HG03097 (cell line): ENCODE measurements around the gene CFI.
"Not testable (repeated sequence)": the region's sequence is repeated elsewhere in the genome, so short reads cannot be mapped to it uniquely, and the experiment has no call there.

Experiments used
- ATAC-seq: cut with Tn5 transposase; IDR thresholded peaks from one replicate; pipeline ENCODE4 v1.9.1; 2021; ENCODE audit not compliant: unreplicated experiment, low FRiP score

The CFI gene

DNA sequence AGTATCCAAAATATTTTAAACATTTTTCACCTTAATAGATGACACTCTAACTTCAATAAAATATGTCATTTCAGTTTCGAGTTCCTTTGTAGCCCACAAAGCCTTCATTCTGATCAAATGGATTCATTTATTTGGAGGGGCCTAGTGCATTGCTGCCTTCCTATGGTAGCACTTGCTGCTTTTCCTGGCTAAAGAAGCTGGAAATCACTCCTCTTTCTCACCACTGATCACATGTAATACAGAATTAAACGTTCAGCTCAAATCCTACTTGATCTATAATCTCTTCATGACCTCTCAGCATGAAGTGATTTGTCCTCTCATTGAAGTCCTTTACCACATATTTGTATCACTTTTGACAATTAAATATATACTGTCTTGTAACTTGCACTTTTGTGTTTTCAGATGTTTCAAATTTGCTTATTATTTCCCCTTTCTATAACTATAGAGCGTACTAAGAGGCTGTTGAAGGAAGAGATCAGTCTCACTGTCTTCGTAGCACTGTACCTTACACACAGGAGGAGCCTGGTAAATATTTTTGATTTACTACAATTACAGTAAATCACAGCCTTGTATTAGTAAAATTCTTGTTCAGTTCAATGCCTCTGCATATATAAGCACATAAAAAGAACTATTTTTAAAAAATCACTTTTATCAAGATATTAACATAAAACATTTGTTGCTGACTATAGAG, 555 bp downstream of the CFI start:
- no peak for ATAC-seq

GRCh38 chr4:109798866-109799265, 2.9 kb downstream of the CFI start:
- no peak for ATAC-seq

- no peak for ATAC-seq
These were observed 6.7 kb downstream of the CFI start for GRCh38 chr4:109795059-109795458.

DNA sequence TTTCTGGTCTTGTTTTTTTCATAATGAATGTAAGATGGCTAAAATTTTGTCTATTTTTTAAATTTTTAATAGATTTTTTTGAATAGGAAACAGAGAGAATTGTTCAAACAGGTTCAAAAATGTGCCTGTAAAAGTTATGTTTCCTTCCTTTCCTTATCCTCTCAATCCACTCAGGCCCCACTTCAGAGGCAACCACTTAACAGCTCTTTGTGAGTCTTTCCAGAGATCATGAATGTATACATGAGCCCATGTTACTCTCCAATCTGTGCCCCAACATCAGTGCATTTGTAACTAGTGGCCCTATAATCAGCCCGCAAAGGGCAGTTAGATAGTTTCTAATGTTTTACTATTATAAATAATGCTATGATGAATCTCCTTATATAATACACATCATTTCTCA, 14.0 kb downstream of the CFI start:
- no peak for ATAC-seq

DNA sequence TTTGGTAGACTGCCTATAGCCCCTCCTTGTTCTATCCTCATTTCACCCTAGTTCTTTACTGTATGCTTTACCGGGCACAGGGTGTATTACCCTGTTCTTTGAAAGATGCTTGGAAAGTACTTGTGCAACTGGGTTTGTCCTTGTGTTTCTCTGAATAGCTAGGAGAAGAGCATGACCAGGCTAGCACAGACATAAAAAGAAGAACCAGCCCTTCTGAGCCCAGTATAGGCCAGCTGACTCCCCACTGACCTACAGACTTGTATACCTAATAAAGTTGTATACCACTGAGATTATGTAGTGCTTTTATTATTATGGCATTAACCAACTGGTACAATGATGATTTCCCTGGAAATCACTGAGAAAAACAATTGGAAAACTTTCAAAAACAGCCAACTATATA, 15.0 kb downstream of the CFI start:
- ATAC-seq, result no peak

DNA sequence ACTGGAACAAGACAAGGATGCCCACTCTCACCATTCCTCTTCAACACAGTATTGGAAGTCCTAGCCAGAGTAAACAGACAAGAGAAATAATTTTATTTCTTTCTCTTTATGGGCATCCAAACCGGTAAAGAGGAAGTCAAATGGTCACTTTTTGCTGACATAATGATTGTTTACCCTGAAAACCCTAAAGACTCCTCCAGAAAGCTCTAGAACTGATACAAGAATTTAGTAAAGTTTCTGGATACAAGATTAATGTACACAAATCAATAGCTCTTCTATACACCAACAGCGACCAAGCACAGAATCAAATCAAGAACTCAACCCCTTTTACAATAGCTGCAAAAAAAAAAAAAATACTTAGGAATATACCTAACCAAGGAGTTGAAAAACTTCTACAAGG, 19.7 kb downstream of the CFI start:
- ATAC-seq, result not testable (repeated sequence)

- ATAC-seq, result no peak
These were observed 36.9 kb downstream of the CFI start for GRCh38 chr4:109764789-109765402.

DNA sequence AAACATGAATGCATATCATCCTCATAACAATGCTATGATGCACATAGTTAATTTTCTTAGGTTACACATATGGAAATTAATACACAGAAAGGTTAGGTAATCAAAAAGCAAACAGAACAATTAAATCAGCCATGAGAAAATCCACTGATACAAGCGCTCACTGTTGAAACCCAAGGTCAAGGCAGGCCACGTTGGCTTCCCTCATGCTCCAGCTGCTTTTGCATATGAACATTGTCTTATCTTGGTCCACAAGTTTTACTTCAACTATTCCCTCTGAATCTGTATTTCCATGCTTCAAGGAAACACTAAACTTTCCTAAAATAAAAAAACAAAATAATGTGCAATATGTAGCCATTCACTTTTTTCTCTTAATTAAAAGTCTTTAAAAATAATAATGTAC, 37.4 kb downstream of the CFI start:
- ATAC-seq, result no peak

GRCh38 chr4:109760682-109761081, 41.1 kb downstream of the CFI start:
- no peak for ATAC-seq

- no peak for ATAC-seq
These were observed 46.1 kb downstream of the CFI start for GRCh38 chr4:109755656-109756055.

DNA sequence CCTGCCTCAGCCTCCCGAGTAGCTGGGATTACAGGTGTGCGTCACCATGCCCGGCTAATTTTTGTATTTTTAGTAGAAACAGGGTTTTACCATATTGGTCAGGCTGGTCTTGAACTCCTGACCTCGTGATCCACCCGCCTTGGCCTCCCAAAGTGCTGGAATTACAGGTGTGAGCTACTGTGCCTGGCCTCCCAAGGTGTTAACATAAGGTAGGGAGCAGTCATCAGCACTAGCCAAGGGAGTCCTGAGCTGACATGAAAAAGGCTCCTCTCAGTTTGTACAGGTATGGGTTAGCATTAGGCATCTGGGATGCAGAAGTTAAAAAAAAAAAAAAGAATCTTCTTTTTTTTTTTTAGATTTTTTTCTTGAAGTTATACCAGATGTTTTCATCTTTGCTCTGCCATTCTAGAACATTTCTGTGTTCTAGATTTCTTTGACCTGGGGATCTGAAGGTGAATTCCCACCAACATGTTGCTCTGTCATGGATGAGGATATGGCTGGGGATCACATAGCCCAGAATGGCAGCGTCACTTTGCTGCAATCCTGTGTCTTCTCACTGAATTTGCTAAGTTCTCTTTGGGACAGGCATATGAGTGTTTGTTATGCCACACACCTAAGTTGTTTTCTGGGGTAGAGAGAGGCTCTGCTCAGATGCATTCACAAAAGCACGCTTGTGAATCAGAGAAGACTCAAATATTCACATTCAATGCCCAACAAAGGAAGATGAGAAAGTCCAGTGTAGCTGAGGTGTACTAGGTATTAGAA, 47.5 kb downstream of the CFI start:
- no peak for ATAC-seq

- no peak for ATAC-seq
These were observed 49.3 kb downstream of the CFI start for GRCh38 chr4:109752525-109752924.

DNA sequence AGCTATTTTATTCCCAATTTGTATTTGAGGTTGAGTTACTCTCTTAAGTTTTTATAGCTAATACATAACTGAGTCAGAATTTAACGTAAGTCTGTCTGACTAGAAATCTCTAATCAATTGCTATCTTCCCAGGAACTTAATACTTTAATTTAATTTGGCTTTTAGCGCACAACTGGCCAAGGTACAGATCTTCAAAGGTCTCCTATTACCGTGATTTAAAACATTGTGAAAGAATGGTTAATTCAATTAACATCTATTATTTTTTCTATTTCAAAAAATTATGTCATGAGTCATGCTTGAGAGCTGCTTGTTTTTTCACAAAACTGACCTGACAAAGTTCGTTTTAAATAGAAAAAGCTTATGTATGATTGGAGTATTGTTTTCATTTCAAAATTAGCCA, 49.9 kb downstream of the CFI start:
- ATAC-seq, result no peak

DNA sequence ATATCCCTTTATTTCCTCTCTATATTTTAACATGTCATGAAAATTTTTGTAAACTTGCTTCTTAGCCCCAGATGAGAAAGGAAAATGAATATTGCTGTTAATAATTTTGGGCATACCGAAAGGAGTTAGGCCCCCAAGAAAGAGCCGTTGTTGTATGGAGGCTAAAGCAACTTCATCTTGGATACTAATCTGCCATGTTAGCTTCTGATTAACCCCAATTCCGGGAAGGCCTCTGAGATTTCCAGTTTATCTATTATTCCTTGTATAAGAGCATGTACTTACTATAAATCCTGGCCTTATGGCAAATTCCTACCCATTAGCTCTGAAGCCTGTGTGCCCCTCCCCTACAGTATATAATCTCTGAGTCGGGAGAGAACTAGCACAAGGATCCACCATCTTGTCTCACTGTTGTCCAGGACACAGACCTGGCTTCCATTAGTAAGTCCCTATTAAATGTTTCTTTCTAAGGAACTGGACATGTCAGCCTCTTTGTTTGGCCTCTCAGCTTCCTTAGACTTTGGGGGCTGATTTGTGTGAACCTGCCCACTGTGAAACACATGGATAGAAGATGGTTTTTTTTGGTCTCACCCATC, 51.1 kb downstream of the CFI start:
- no peak for ATAC-seq

- no peak for ATAC-seq
These were observed 52.3 kb downstream of the CFI start for GRCh38 chr4:109749388-109750082.

- ATAC-seq, result no peak
These were observed 53.7 kb downstream of the CFI start for GRCh38 chr4:109748114-109748513.

GRCh38 chr4:109746728-109747127, 55.1 kb downstream of the CFI start:
- ATAC-seq, result no peak

DNA sequence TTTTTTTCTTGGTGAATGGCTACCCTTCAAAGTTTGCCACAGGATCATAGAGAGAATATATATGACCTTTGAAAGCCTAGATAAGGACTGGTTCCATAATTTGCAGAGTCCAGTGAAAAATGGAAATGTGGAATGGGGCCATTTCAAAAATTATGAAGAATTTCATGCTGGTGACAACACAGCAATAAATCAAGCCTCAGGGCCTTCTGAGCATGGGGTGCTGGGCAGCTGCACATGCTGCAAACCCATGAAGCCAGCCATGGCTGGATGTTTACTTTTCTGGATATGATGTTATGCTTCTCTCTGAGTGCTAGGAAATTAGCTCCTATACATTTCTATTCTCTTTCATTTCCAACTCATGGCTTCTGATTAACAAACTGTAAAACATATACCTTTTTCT, 56.0 kb downstream of the CFI start:
- ATAC-seq, result no peak

GRCh38 chr4:109739547-109739946, 62.3 kb downstream of the CFI start:
- no peak for ATAC-seq

- no peak for ATAC-seq
These were observed 63.5 kb downstream of the CFI start for GRCh38 chr4:109738104-109738872.
